GM12891 (cell line): Measurements from ENCODE around the gene DSC1.

Experiments used
- PAX5 ChIP-seq: IDR thresholded peaks from 2 replicates; pipeline ENCODE4 v1.6.1; 2011; ENCODE audit warnings: low read length, moderate library complexity, mild to moderate bottlenecking; ENCODE audit not compliant: insufficient read depth, severe bottlenecking
- POLR2A ChIP-seq: IDR thresholded peaks from 2 replicates; pipeline ENCODE4 v1.6.1; 2011; ENCODE audit warnings: low read depth, low read length, control low read depth
- POLR2AphosphoS5 ChIP-seq: IDR thresholded peaks from 2 replicates; pipeline ENCODE4 v1.6.1; 2011; ENCODE audit warnings: low read depth, low read length, control low read depth
- POU2F2 ChIP-seq: IDR thresholded peaks from 2 replicates; pipeline ENCODE4 v1.6.1; 2011; ENCODE audit warnings: low read depth, mild to moderate bottlenecking, control low read depth, low read length, moderate library complexity
- SPI1 ChIP-seq: IDR thresholded peaks from 2 replicates; pipeline ENCODE4 v1.6.1; 2011; ENCODE audit warnings: low read depth, low read length, control low read depth
- TAF1 ChIP-seq: IDR thresholded peaks from 2 replicates; pipeline ENCODE4 v1.6.1; 2011; ENCODE audit warnings: low read depth, low read length, control low read depth

DNA sequence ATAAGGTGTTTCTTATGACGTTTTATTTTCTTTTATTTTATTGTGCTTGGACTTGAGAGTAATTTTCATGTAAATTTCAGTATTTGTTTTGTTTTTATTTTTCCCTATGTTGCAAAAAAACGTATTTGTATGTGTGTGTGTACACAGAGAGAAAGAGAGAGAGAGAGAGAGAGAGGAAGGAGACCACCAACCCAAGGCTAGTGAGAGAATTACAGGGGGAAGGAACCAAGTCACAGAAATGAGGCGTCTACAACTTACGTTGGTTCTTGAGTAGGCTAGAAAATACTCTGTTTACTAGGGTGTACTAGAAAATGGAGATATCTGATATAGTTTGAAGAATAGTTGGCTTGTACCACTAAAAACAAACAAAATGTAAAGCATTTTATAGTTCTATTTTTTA is 7.7 kb upstream of the DSC1 start:
- TF ChIP-seq POLR2A (no peak), POLR2AphosphoS5 (no peak), TAF1 (no peak), SPI1 (no peak), PAX5 (no peak), POU2F2 (no peak)
